Right atrium auricular region (tissue), 2 donors: Measurements from ENCODE around the gene SNRPB. TPM values are rescaled to one million over a fixed set of nuclear protein-coding genes. Genes with fewer than 3 reads are reported as not detected.

Source experiments
- DNase-seq: peaks from one replicate; pipeline ENCODE4 v3.0.0-alpha.2; 2019; ENCODE audit warnings: low spot score
- H3K27ac ChIP-seq, 2 donors: fragments of 200-600 bp; sonication (generic); 1 replicate in 1 of 2; 2 replicates in 1 of 2; pipeline ENCODE4 v1.5.1; 2016 to 2019
- H3K27me3 ChIP-seq, 2 donors: fragments of 200-600 bp; sonication (generic); one replicate each; pipeline versions ENCODE4 v1.5.1 to v1.6.0; 2017 to 2019
- H3K36me3 ChIP-seq: fragments of 200-600 bp; sonication (generic); one replicate; pipeline ENCODE4 v1.5.1; 2016
- H3K4me1 ChIP-seq, 2 donors: fragments of 200-600 bp; sonication (generic); one replicate each; pipeline versions ENCODE4 v1.5.1 to v1.6.0; 2017 to 2019
- H3K4me3 ChIP-seq, 2 donors: fragments of 200-600 bp; sonication (generic); 1 replicate in 1 of 2; 2 replicates in 1 of 2; pipeline ENCODE4 v1.5.1; 2017 to 2019; ENCODE audit warnings: mild to moderate bottlenecking in 1 of 2, moderate library complexity in 1 of 2
- H3K9me3 ChIP-seq, 2 donors: fragments of 200-600 bp; sonication (generic); one replicate each; pipeline ENCODE4 v1.5.1; 2019
- CTCF ChIP-seq, 2 donors: fragments of 200-600 bp; sonication (generic); IDR thresholded peaks; one replicate each; pipeline ENCODE4 v1.5.1; 2019; ENCODE audit warnings: antibody characterized with exemption in 2 of 2
- total RNA-seq, 2 donors: library from RNA; depleted of rRNA; stranded (reverse); fragments of >200 nt; gene quantifications; one replicate each; pipeline ENCODE4 v1.1.0, GENCODE V29; 2016

SNRPB gene
- total RNA-seq, 2 donors from 2014 or later, result 78.7 to 105 TPM

GRCh38 chr20:2480381-2480780 is 9.8 kb upstream of the SNRPB start:
- no peak for DNase-seq
- Histone ChIP-seq H3K27ac (no peak overlapping the region), H3K4me1 (peaks cover 0 to 3% of the 10 kb centered on the region in 2 donors), H3K4me3 (no peak overlapping the region), H3K36me3 (peaks cover 27% of the 10 kb centered on the region), H3K27me3 (no peaks in the 10 kb centered on the region), H3K9me3 (no peaks in the 10 kb centered on the region)
- no peak for TF ChIP-seq CTCF (IDR thresholded peaks at IDR 0.05)

- DNase-seq, result no peak
- Histone ChIP-seq H3K27me3 (no peaks in the 10 kb centered on the region), H3K4me3 (no peak overlapping the region), H3K9me3 (no peaks in the 10 kb centered on the region), H3K27ac (no peak overlapping the region), H3K4me1 (no peaks in the 10 kb centered on the region), H3K36me3 (peaks cover 4% of the 10 kb centered on the region)
- TF ChIP-seq CTCF (IDR thresholded peaks at IDR 0.05), result no peak
Measured at GRCh38 chr20:2476742-2477615, 6.4 kb upstream of the SNRPB start.

- Histone ChIP-seq H3K9me3 (no peaks in the 10 kb centered on the region), H3K27ac (no peak overlapping the region), H3K4me1 (no peaks in the 10 kb centered on the region), H3K27me3 (no peaks in the 10 kb centered on the region), H3K4me3 (no peak overlapping the region), H3K36me3 (peaks cover 4% of the 10 kb centered on the region)
- no peak for TF ChIP-seq CTCF (IDR thresholded peaks at IDR 0.05)
- no peak for DNase-seq
Measured at GRCh38 chr20:2475850-2476741, 5.5 kb upstream of the SNRPB start.

GRCh38 chr20:2473516-2473915 is 2.9 kb upstream of the SNRPB start:
- H3K4me3 ChIP-seq, result no peak overlapping the region
- DNase-seq, result no peak

GRCh38 chr20:2469991-2470422 is 582 bp downstream of the SNRPB start:
- peaks cover 28% of the 10 kb centered on the region for H3K36me3 ChIP-seq
- no peaks in the 10 kb centered on the region for H3K27me3 ChIP-seq
- peak overlapping the region; percentile 69 to 70 for H3K4me3 ChIP-seq
- peaks cover 0 to 23% of the 10 kb centered on the region in 2 donors for H3K4me1 ChIP-seq
- DNase-seq, result no peak
- no peak for TF ChIP-seq CTCF (IDR thresholded peaks at IDR 0.05)
- H3K27ac ChIP-seq, result peak overlapping the region; percentile 91 to 94
- H3K9me3 ChIP-seq, result no peaks in the 10 kb centered on the region

More at GRCh38 chr20:2473516-2473915, 2.9 kb upstream of the SNRPB start:
- Histone ChIP-seq H3K4me1 (peaks cover 0 to 14% of the 10 kb centered on the region in 2 donors), H3K9me3 (no peaks in the 10 kb centered on the region), H3K27me3 (no peaks in the 10 kb centered on the region), H3K36me3 (no peaks in the 10 kb centered on the region), H3K27ac (no peak overlapping the region)
- no peak for TF ChIP-seq CTCF (IDR thresholded peaks at IDR 0.05)
